ENCODE data around the gene SCAMP5. TPM values are rescaled to one million over a fixed set of nuclear protein-coding genes. Genes with fewer than 3 reads are reported as not detected.

The SCAMP5 gene
- total RNA-seq, 5 donors from 2014 or later (not counting 1 experiment from before 2014, with no cell fraction given) = 0.26 to 8.2 (median 0.51) TPM

- H3K27me3 Mint-ChIP-seq = peaks cover 12 to 18% of the 10 kb centered on the region in 2 donors
- peaks cover 13 to 16% (median 14%) of the 10 kb centered on the region in 3 donors for H3K4me1 Mint-ChIP-seq
- Histone ChIP-seq H3K27me3 (replicated peaks in 1 of 2; ENCODE audit: control insufficient read depth in 2 of 2, extremely low read depth in 1 of 2, insufficient read depth in 2 of 2, low read length in 1 of 2) (peaks cover 0 to 23% of the 10 kb centered on the region in 2 experiments), H3K36me3 (ENCODE audit: control insufficient read depth in 2 of 2, extremely low read depth in 1 of 2, insufficient read depth in 1 of 2, low read length in 1 of 2) (no peaks in the 10 kb centered on the region), H3K9me3 (no peaks in the 10 kb centered on the region), H3K27ac (ENCODE audit: low read length) (no peak overlapping the region), H3K4me3 (ENCODE audit: control insufficient read depth in 1 of 2, extremely low read depth in 1 of 2, low read length in 1 of 2) (no peak overlapping the region), H3K4me1 (ENCODE audit: control insufficient read depth in 1 of 2, extremely low read depth in 1 of 2, insufficient read depth in 2 of 2, low read length in 2 of 2) (peaks cover 0 to 12% of the 10 kb centered on the region in 2 experiments)
- no peaks in the 10 kb centered on the region for H3K9me3 Mint-ChIP-seq
- DNase-seq = no peak
- H3K4me3 Mint-ChIP-seq = no peak overlapping the region
- H3K27ac Mint-ChIP-seq = no peak overlapping the region
- CTCF ChIA-PET = no interaction called here
- H3K36me3 Mint-ChIP-seq = no peaks in the 10 kb centered on the region
- POLR2A ChIA-PET = no interaction called here
- ATAC-seq (replicated peaks in 1 of 4) = no peak
- WGBS (ENCODE audit: insufficient coverage) = no CpG with 5 or more reads among the region's 4 CpGs
These were observed 32.1 kb upstream of the SCAMP5 start for GRCh38 chr15:74963213-74963612.

- DNase-seq (no peak), ATAC-seq (replicated peaks in 1 of 4) (no peak)
- Histone ChIP-seq H3K4me3 (ENCODE audit: control insufficient read depth in 1 of 2, extremely low read depth in 1 of 2, low read length in 1 of 2) (no peak overlapping the region), H3K9me3 (no peaks in the 10 kb centered on the region), H3K4me1 (ENCODE audit: control insufficient read depth in 1 of 2, extremely low read depth in 1 of 2, insufficient read depth in 2 of 2, low read length in 2 of 2) (no peaks in the 10 kb centered on the region), H3K36me3 (ENCODE audit: control insufficient read depth in 2 of 2, extremely low read depth in 1 of 2, insufficient read depth in 1 of 2, low read length in 1 of 2) (no peaks in the 10 kb centered on the region), H3K27me3 (replicated peaks in 1 of 2; ENCODE audit: control insufficient read depth in 2 of 2, extremely low read depth in 1 of 2, insufficient read depth in 2 of 2, low read length in 1 of 2) (peaks cover 0 to 9% of the 10 kb centered on the region in 2 experiments), H3K27ac (ENCODE audit: low read length) (no peak overlapping the region)
- ChIA-PET POLR2A (no interaction called here), CTCF (no interaction called here)
- Mint-ChIP-seq H3K4me3 (no peak overlapping the region), H3K9me3 (no peaks in the 10 kb centered on the region), H3K27me3 (peaks cover 0 to 4% of the 10 kb centered on the region in 2 donors), H3K4me1 (peaks cover 0 to under 1% (median 0%) of the 10 kb centered on the region in 3 donors), H3K36me3 (no peaks in the 10 kb centered on the region), H3K27ac (no peak overlapping the region)
- WGBS (ENCODE audit: insufficient coverage) = no CpG with 5 or more reads among the region's 3 CpGs
These were observed 30.6 kb upstream of the SCAMP5 start for GRCh38 chr15:74964794-74965193.

- Mint-ChIP-seq H3K27me3 (peaks cover under 1 to 2% of the 10 kb centered on the region in 2 donors), H3K36me3 (no peaks in the 10 kb centered on the region), H3K4me1 (no peaks in the 10 kb centered on the region), H3K9me3 (no peaks in the 10 kb centered on the region), H3K27ac (no peak overlapping the region), H3K4me3 (no peak overlapping the region)
- ChIA-PET POLR2A (interaction anchor here in 1 of 2 donors (0.6 kb wide), 1 partner anchor 602 kb away, joined by 4 read pairs; no protein-coding TSS in a partner anchor), CTCF (interaction anchor here (0.6 to 0.7 kb wide), 2 partner anchors 66 to 874 kb away, joined by 4 read pairs; no protein-coding TSS in a partner anchor)
- H3K36me3 ChIP-seq (ENCODE audit: control insufficient read depth in 2 of 2, extremely low read depth in 1 of 2, insufficient read depth in 1 of 2, low read length in 1 of 2) = no peaks in the 10 kb centered on the region
- DNase-seq (no peak), ATAC-seq (replicated peaks in 1 of 4) (no peak)
- H3K9me3 ChIP-seq = no peaks in the 10 kb centered on the region
- H3K4me3 ChIP-seq (ENCODE audit: control insufficient read depth in 1 of 2, extremely low read depth in 1 of 2, low read length in 1 of 2) = no peak overlapping the region
- H3K27ac ChIP-seq (ENCODE audit: low read length) = no peak overlapping the region
- WGBS (ENCODE audit: insufficient coverage) = no CpG with 5 or more reads among the region's 5 CpGs
- H3K4me1 ChIP-seq (ENCODE audit: control insufficient read depth in 1 of 2, extremely low read depth in 1 of 2, insufficient read depth in 2 of 2, low read length in 2 of 2) = no peaks in the 10 kb centered on the region
- peaks cover 0 to 6% of the 10 kb centered on the region in 2 experiments for H3K27me3 ChIP-seq (replicated peaks in 1 of 2; ENCODE audit: control insufficient read depth in 2 of 2, extremely low read depth in 1 of 2, insufficient read depth in 2 of 2, low read length in 1 of 2)
These were observed 27.7 kb upstream of the SCAMP5 start for GRCh38 chr15:74967670-74968069.

GRCh38 chr15:74976159-74976558 lies 19.2 kb upstream of the SCAMP5 start:
- ATAC-seq (replicated peaks in 1 of 4) = no peak
- H3K27ac ChIP-seq (ENCODE audit: low read length) = no peak overlapping the region
- H3K4me3 Mint-ChIP-seq = no peak overlapping the region
- 80% methylated on average over 1 of the region's 1 CpG for WGBS (ENCODE audit: insufficient coverage)
- CTCF ChIA-PET = interaction anchor here in 1 of 2 donors (0.7 kb wide), 1 partner anchor 20 kb away, joined by 3 read pairs; no protein-coding TSS in a partner anchor
- no peaks in the 10 kb centered on the region for H3K9me3 Mint-ChIP-seq
- no peak for DNase-seq
- H3K4me3 ChIP-seq (ENCODE audit: control insufficient read depth in 1 of 2, extremely low read depth in 1 of 2, low read length in 1 of 2) = no peak overlapping the region
- H3K9me3 ChIP-seq = no peaks in the 10 kb centered on the region
- H3K4me1 ChIP-seq (ENCODE audit: control insufficient read depth in 1 of 2, extremely low read depth in 1 of 2, insufficient read depth in 2 of 2, low read length in 2 of 2) = no peaks in the 10 kb centered on the region
- H3K27me3 ChIP-seq (replicated peaks in 1 of 2; ENCODE audit: control insufficient read depth in 2 of 2, extremely low read depth in 1 of 2, insufficient read depth in 2 of 2, low read length in 1 of 2) = peaks cover 0 to 32% of the 10 kb centered on the region in 2 experiments
- no peaks in the 10 kb centered on the region for H3K36me3 ChIP-seq (ENCODE audit: control insufficient read depth in 2 of 2, extremely low read depth in 1 of 2, insufficient read depth in 1 of 2, low read length in 1 of 2)
- peaks cover 0 to 9% (median 3%) of the 10 kb centered on the region in 3 donors for H3K4me1 Mint-ChIP-seq
- H3K27me3 Mint-ChIP-seq = peaks cover 13 to 16% of the 10 kb centered on the region in 2 donors
- H3K36me3 Mint-ChIP-seq = no peaks in the 10 kb centered on the region
- no peak overlapping the region for H3K27ac Mint-ChIP-seq
- POLR2A ChIA-PET = no interaction called here

- ChIA-PET CTCF (interaction anchor here in 1 of 2 donors (0.6 kb wide), 2 partner anchors 224 to 1662 kb away, joined by 3 read pairs; no protein-coding TSS in a partner anchor), POLR2A (interaction anchor here in 1 of 2 donors (0.5 kb wide), 1 partner anchor 89 kb away, joined by 4 read pairs; no protein-coding TSS in a partner anchor)
- WGBS (ENCODE audit: insufficient coverage) = 40% methylated on average over 1 of the region's 4 CpGs
- Histone ChIP-seq H3K27me3 (replicated peaks in 1 of 2; ENCODE audit: control insufficient read depth in 2 of 2, extremely low read depth in 1 of 2, insufficient read depth in 2 of 2, low read length in 1 of 2) (peaks cover 0 to 29% of the 10 kb centered on the region in 2 experiments), H3K4me1 (ENCODE audit: control insufficient read depth in 1 of 2, extremely low read depth in 1 of 2, insufficient read depth in 2 of 2, low read length in 2 of 2) (no peaks in the 10 kb centered on the region), H3K9me3 (no peaks in the 10 kb centered on the region), H3K4me3 (ENCODE audit: control insufficient read depth in 1 of 2, extremely low read depth in 1 of 2, low read length in 1 of 2) (no peak overlapping the region), H3K36me3 (ENCODE audit: control insufficient read depth in 2 of 2, extremely low read depth in 1 of 2, insufficient read depth in 1 of 2, low read length in 1 of 2) (no peaks in the 10 kb centered on the region), H3K27ac (ENCODE audit: low read length) (no peak overlapping the region)
- DNase-seq (no peak), ATAC-seq (replicated peaks in 1 of 4) (no peak)
- no peak overlapping the region for H3K27ac Mint-ChIP-seq
- H3K4me3 Mint-ChIP-seq = no peak overlapping the region
- H3K9me3 Mint-ChIP-seq = no peaks in the 10 kb centered on the region
- H3K27me3 Mint-ChIP-seq = peaks cover 15 to 16% of the 10 kb centered on the region in 2 donors
- H3K4me1 Mint-ChIP-seq = peaks cover 0 to 9% (median 3%) of the 10 kb centered on the region in 3 donors
- H3K36me3 Mint-ChIP-seq = no peaks in the 10 kb centered on the region
These were observed 17.8 kb upstream of the SCAMP5 start for GRCh38 chr15:74977599-74977998.

- H3K4me1 ChIP-seq (ENCODE audit: control insufficient read depth in 1 of 2, extremely low read depth in 1 of 2, insufficient read depth in 2 of 2, low read length in 2 of 2) = no peaks in the 10 kb centered on the region
- no peak overlapping the region for H3K4me3 Mint-ChIP-seq
- no peaks in the 10 kb centered on the region for H3K36me3 ChIP-seq (ENCODE audit: control insufficient read depth in 2 of 2, extremely low read depth in 1 of 2, insufficient read depth in 1 of 2, low read length in 1 of 2)
- no peak for ATAC-seq (replicated peaks in 1 of 4)
- peaks cover 0 to 9% (median 3%) of the 10 kb centered on the region in 3 donors for H3K4me1 Mint-ChIP-seq
- WGBS (ENCODE audit: insufficient coverage) = no CpG with 5 or more reads among the region's 1 CpG
- ChIA-PET CTCF (interaction anchor here in 1 of 2 donors (0.6 kb wide), 1 partner anchor 224 kb away, joined by 3 read pairs; no protein-coding TSS in a partner anchor), POLR2A (interaction anchor here in 1 of 2 donors (0.5 kb wide), 1 partner anchor 88 kb away, joined by 4 read pairs; no protein-coding TSS in a partner anchor)
- H3K27ac ChIP-seq (ENCODE audit: low read length) = no peak overlapping the region
- no peak overlapping the region for H3K4me3 ChIP-seq (ENCODE audit: control insufficient read depth in 1 of 2, extremely low read depth in 1 of 2, low read length in 1 of 2)
- no peak overlapping the region for H3K27ac Mint-ChIP-seq
- DNase-seq = no peak
- H3K9me3 ChIP-seq = no peaks in the 10 kb centered on the region
- H3K27me3 Mint-ChIP-seq = peaks cover 10 to 12% of the 10 kb centered on the region in 2 donors
- peaks cover 0 to 26% of the 10 kb centered on the region in 2 experiments for H3K27me3 ChIP-seq (replicated peaks in 1 of 2; ENCODE audit: control insufficient read depth in 2 of 2, extremely low read depth in 1 of 2, insufficient read depth in 2 of 2, low read length in 1 of 2)
- H3K36me3 Mint-ChIP-seq = no peaks in the 10 kb centered on the region
- H3K9me3 Mint-ChIP-seq = no peaks in the 10 kb centered on the region
These were observed 17.3 kb upstream of the SCAMP5 start for GRCh38 chr15:74978077-74978476.
